HEK293 (cell line): ENCODE measurements around the gene STC2.

Experiments
- CTCF ChIA-PET: fragments of 350-600 bp; formaldehyde crosslinking; extraction: SDS; loops from one replicate; lab custom pipeline; 2021; ENCODE audit warnings: antibody characterized with exemption; lab: Yijun Ruan, JAX
- POLR2A ChIA-PET: fragments of 300-600 bp; formaldehyde crosslinking; extraction: SDS; loops from one replicate; lab custom pipeline; 2020; ENCODE audit warnings: antibody characterized with exemption, inconsistent platforms; lab: Yijun Ruan, JAX
- H3K27ac ChIP-seq: fragments of 200-500 bp; sonication (Bioruptor generic); 2 replicates; pipeline ENCODE4 v1.5.1; 2014; ENCODE audit warnings: low read depth, low read length, control low read depth, inconsistent platforms; ENCODE audit errors: extremely low read depth
- H3K36me3 ChIP-seq, 2 experiments: fragments of 200-500 bp in 1 of 2; sonication (Bioruptor generic) in 1 of 2; 1 replicate in 1 of 2; 2 replicates in 1 of 2; pipeline ENCODE4 v1.5.1; 2014 to 2017; ENCODE audit warnings: inconsistent platforms in 2 of 2, low read length in 2 of 2; ENCODE audit not compliant: control insufficient read depth in 2 of 2, insufficient read depth in 1 of 2
- H3K4me1 ChIP-seq: fragments of 200-500 bp; sonication (Bioruptor generic); 2 replicates; pipeline ENCODE4 v1.5.1; 2014; ENCODE audit warnings: mild to moderate bottlenecking, low read length, inconsistent platforms; ENCODE audit not compliant: control insufficient read depth, insufficient read depth
- H3K4me3 ChIP-seq: 2 replicates; pipeline ENCODE4 v1.5.1; 2011; ENCODE audit warnings: low read depth, mild to moderate bottlenecking, control low read depth, low read length, moderate library complexity
- H3K9me3 ChIP-seq: fragments of 200-500 bp; sonication (Bioruptor generic); 2 replicates; pipeline ENCODE4 v1.5.1; 2014; ENCODE audit warnings: low read depth, low read length, inconsistent platforms; ENCODE audit not compliant: control insufficient read depth, insufficient read depth
- BCL11A ChIP-seq: fragments of 450-650 bp; formaldehyde crosslinking; IDR thresholded peaks from 2 replicates; pipeline ENCODE4 v1.5.1; 2016; ENCODE audit warnings: low read depth, missing biosample characterization, missing genetic modification characterization
- FEZF1 ChIP-seq: fragments of 450-650 bp; formaldehyde crosslinking; IDR thresholded peaks from 2 replicates; pipeline ENCODE4 v1.5.1; 2016; ENCODE audit warnings: missing biosample characterization, missing genetic modification characterization
- ZNF121 ChIP-seq: fragments of 450-650 bp; formaldehyde crosslinking; IDR thresholded peaks from 2 replicates; pipeline ENCODE4 v1.5.1; 2016; ENCODE audit warnings: missing biosample characterization, missing genetic modification characterization
- ZNF169 ChIP-seq: fragments of 450-650 bp; formaldehyde crosslinking; IDR thresholded peaks from 2 replicates; pipeline ENCODE4 v1.5.1; 2016; ENCODE audit warnings: missing biosample characterization, missing genetic modification characterization
- ZNF174 ChIP-seq: fragments of 450-650 bp; formaldehyde crosslinking; IDR thresholded peaks from 2 replicates; pipeline ENCODE4 v1.5.0; 2017; ENCODE audit warnings: missing biosample characterization, mild to moderate bottlenecking, missing genetic modification characterization
- ZNF184 ChIP-seq: fragments of 450-650 bp; IDR thresholded peaks from 2 replicates; pipeline ENCODE4 v1.5.1; 2018; ENCODE audit warnings: missing biosample characterization, mild to moderate bottlenecking, missing genetic modification characterization
- ZNF2 ChIP-seq: fragments of 450-650 bp; formaldehyde crosslinking; IDR thresholded peaks from 2 replicates; pipeline ENCODE4 v1.5.1; 2016; ENCODE audit warnings: missing biosample characterization, missing genetic modification characterization
- ZNF211 ChIP-seq: fragments of 450-650 bp; formaldehyde crosslinking; IDR thresholded peaks from 2 replicates; pipeline ENCODE4 v1.5.1; 2016; ENCODE audit warnings: low read depth, missing biosample characterization, missing genetic modification characterization
- ZNF239 ChIP-seq: fragments of 450-650 bp; formaldehyde crosslinking; IDR thresholded peaks from 2 replicates; pipeline ENCODE4 v1.5.1; 2016; ENCODE audit warnings: missing biosample characterization, missing genetic modification characterization
- ZNF266 ChIP-seq: fragments of 450-650 bp; formaldehyde crosslinking; IDR thresholded peaks from 2 replicates; pipeline ENCODE4 v1.5.1; 2016; ENCODE audit warnings: missing biosample characterization, missing genetic modification characterization, low read depth
- ZNF280D ChIP-seq: fragments of 450-650 bp; formaldehyde crosslinking; IDR thresholded peaks from 2 replicates; pipeline ENCODE4 v1.5.1; 2016; ENCODE audit warnings: missing biosample characterization, missing genetic modification characterization
- ZNF311 ChIP-seq: fragments of 450-650 bp; formaldehyde crosslinking; IDR thresholded peaks from 2 replicates; pipeline ENCODE4 v1.5.1; 2017; ENCODE audit warnings: missing biosample characterization, missing genetic modification characterization, borderline replicate concordance
- ZNF394 ChIP-seq: fragments of 450-650 bp; formaldehyde crosslinking; IDR thresholded peaks from 2 replicates; pipeline ENCODE4 v1.5.1; 2016; ENCODE audit warnings: missing biosample characterization, missing genetic modification characterization, mild to moderate bottlenecking, moderate library complexity, borderline replicate concordance
- ZNF433 ChIP-seq: fragments of 450-650 bp; formaldehyde crosslinking; IDR thresholded peaks from 2 replicates; pipeline ENCODE4 v1.5.1; 2016; ENCODE audit warnings: missing biosample characterization, missing genetic modification characterization, low read depth
- ZNF549 ChIP-seq: fragments of 450-650 bp; IDR thresholded peaks from 2 replicates; pipeline ENCODE4 v1.5.1; 2018; ENCODE audit warnings: missing biosample characterization, missing genetic modification characterization, mild to moderate bottlenecking, inconsistent platforms, moderate library complexity
- ZNF561 ChIP-seq: fragments of 450-650 bp; IDR thresholded peaks from 2 replicates; pipeline ENCODE4 v1.5.1; 2018; ENCODE audit warnings: missing biosample characterization, missing genetic modification characterization, borderline replicate concordance
- ZNF596 ChIP-seq: fragments of 450-650 bp; IDR thresholded peaks from 2 replicates; pipeline ENCODE4 v1.5.0; 2018; ENCODE audit warnings: missing biosample characterization, mild to moderate bottlenecking, missing genetic modification characterization, moderate library complexity
- ZNF777 ChIP-seq: fragments of 450-650 bp; formaldehyde crosslinking; IDR thresholded peaks from 2 replicates; pipeline ENCODE4 v1.5.1; 2017; ENCODE audit warnings: missing biosample characterization, missing genetic modification characterization, borderline replicate concordance
- ZSCAN30 ChIP-seq: fragments of 450-650 bp; IDR thresholded peaks from 2 replicates; pipeline ENCODE4 v1.5.1; 2018; ENCODE audit warnings: missing biosample characterization, mild to moderate bottlenecking, missing genetic modification characterization, moderate library complexity
- ZXDB ChIP-seq: fragments of 450-650 bp; formaldehyde crosslinking; IDR thresholded peaks from 2 replicates; pipeline ENCODE4 v1.5.1; 2016; ENCODE audit warnings: missing biosample characterization, missing genetic modification characterization
- TF ChIP-seq, protein P1 (sequence below): fragments of 450-650 bp; formaldehyde crosslinking; IDR thresholded peaks from 2 replicates; pipeline ENCODE4 v1.5.1; 2016; ENCODE audit warnings: missing biosample characterization, missing genetic modification characterization, borderline replicate concordance
- TF ChIP-seq, protein P2 (sequence below): IDR thresholded peaks from 2 replicates; pipeline ENCODE4 v1.6.1; 2011; ENCODE audit warnings: mild to moderate bottlenecking, low read depth, low read length, borderline replicate concordance
- TF ChIP-seq, protein P3 (sequence below): fragments of 450-650 bp; formaldehyde crosslinking; IDR thresholded peaks from 2 replicates; pipeline ENCODE4 v1.5.1; 2017; ENCODE audit warnings: missing biosample characterization, missing genetic modification characterization

Gene STC2

DNA sequence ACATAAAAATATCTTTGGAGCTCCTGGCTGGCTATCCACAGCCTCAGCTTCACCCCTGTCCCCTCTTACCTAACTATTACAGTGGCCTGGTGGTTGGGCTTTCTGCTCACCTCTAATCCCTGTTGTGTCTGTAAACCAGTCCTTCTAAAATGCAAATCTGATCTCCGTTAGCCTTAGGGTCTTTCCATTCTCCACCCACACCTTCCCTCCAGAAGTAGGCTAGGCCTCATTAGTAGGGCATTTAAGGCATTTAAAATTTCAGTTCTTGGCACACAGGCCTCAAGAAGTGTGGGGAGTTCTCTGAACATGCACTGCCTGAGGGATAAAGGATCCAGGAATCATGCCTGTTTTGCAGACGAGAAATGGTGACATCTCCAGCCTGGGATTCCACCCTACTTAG, 26.4 kb upstream of the STC2 start (continued):
- TF ChIP-seq, protein P1, sequence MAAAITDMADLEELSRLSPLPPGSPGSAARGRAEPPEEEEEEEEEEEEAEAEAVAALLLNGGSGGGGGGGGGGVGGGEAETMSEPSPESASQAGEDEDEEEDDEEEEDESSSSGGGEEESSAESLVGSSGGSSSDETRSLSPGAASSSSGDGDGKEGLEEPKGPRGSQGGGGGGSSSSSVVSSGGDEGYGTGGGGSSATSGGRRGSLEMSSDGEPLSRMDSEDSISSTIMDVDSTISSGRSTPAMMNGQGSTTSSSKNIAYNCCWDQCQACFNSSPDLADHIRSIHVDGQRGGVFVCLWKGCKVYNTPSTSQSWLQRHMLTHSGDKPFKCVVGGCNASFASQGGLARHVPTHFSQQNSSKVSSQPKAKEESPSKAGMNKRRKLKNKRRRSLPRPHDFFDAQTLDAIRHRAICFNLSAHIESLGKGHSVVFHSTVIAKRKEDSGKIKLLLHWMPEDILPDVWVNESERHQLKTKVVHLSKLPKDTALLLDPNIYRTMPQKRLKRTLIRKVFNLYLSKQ (tag by site-specific recombination) = no peak
- TF ChIP-seq, protein P2, sequence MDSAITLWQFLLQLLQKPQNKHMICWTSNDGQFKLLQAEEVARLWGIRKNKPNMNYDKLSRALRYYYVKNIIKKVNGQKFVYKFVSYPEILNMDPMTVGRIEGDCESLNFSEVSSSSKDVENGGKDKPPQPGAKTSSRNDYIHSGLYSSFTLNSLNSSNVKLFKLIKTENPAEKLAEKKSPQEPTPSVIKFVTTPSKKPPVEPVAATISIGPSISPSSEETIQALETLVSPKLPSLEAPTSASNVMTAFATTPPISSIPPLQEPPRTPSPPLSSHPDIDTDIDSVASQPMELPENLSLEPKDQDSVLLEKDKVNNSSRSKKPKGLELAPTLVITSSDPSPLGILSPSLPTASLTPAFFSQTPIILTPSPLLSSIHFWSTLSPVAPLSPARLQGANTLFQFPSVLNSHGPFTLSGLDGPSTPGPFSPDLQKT = no peak
- TF ChIP-seq ZNF211 (tag by site-specific recombination) (no peak), ZNF596 (tag by site-specific recombination) (no peak), BCL11A (tag by site-specific recombination) (no peak), ZNF394 (tag by site-specific recombination) (no peak), ZNF311 (no peak), ZNF561 (no peak)

DNA sequence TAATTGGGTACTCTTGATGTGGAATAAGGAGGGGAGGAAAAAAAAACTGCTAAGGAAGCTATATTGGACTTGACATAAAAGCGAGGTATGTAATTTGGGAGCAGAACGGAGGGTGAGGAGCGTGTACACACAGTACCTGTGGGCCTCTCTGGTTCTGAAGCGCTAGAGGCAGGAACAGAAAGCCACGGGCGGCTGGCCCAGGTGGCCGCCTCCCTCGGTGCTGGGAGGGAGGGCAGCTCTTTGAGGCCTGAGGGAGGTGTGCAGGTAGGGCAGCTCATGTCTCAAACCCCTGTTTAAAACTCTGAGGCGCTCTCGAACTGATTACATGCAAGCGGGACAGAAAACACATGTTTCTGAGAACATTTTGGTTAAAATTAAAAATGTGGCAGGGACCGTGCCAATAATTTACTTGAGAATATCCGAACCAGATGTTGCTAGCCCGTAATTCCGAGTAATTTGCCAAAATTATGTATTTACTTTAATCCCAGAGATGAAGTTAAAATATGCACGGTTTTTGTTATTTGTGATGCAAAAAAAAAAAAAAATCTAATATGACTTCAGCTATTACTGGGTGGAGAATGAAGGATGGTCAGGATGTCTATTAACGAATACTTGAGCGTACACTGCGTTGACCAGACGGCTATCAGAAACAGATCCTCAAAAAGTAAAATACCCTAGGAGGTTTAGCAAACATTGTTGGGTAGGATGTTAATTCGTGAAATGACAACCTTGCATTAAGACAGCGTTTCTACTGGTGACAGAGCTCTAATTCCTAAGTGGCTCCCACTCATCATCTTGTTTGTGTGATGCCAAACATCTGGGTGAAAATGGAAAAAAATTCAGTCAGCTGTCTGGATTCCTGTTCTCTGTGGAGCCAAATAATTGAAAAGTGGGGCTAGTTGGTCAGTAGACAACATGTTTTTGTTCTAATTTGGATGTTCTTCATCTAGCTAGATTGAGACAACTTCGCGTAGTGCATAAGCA, 24.4 kb upstream of the STC2 start:
- CTCF ChIA-PET = interaction anchor here (0.6 kb wide), 1 partner anchor 15 kb away, joined by 4 read pairs; no protein-coding TSS in a partner anchor
- Histone ChIP-seq H3K4me3 (no peak overlapping the region), H3K9me3 (no peaks in the 10 kb centered on the region), H3K36me3 (no peaks in the 10 kb centered on the region), H3K4me1 (no peaks in the 10 kb centered on the region), H3K27ac (no peak overlapping the region)
- TF ChIP-seq ZNF174 (tag by site-specific recombination) = no peak
- TF ChIP-seq ZNF433 (tag by site-specific recombination) = no peak
- POLR2A ChIA-PET = no interaction called here

- ChIA-PET POLR2A (no interaction called here), CTCF (interaction anchor here (0.5 to 0.6 kb wide), 2 partner anchors 17 to 66 kb away, joined by 3 read pairs; no protein-coding TSS in a partner anchor)
- Histone ChIP-seq H3K9me3 (no peaks in the 10 kb centered on the region), H3K4me1 (no peaks in the 10 kb centered on the region), H3K4me3 (no peak overlapping the region), H3K36me3 (no peaks in the 10 kb centered on the region), H3K27ac (no peak overlapping the region)
- TF ChIP-seq ZNF184 (tag by site-specific recombination) (no peak), ZNF777 (tag by site-specific recombination) (no peak), ZXDB (tag by site-specific recombination) (no peak), ZSCAN30 (tag by site-specific recombination) (no peak), ZNF121 (tag by site-specific recombination) (no peak), ZNF2 (tag by site-specific recombination) (no peak), ZNF211 (tag by site-specific recombination) (no peak), ZNF239 (tag by site-specific recombination) (no peak), ZNF169 (tag by site-specific recombination) (no peak), ZNF266 (tag by site-specific recombination) (no peak), ZNF280D (tag by site-specific recombination) (no peak), FEZF1 (tag by site-specific recombination) (no peak), ZNF549 (tag by site-specific recombination) (no peak)
- TF ChIP-seq, protein P3, sequence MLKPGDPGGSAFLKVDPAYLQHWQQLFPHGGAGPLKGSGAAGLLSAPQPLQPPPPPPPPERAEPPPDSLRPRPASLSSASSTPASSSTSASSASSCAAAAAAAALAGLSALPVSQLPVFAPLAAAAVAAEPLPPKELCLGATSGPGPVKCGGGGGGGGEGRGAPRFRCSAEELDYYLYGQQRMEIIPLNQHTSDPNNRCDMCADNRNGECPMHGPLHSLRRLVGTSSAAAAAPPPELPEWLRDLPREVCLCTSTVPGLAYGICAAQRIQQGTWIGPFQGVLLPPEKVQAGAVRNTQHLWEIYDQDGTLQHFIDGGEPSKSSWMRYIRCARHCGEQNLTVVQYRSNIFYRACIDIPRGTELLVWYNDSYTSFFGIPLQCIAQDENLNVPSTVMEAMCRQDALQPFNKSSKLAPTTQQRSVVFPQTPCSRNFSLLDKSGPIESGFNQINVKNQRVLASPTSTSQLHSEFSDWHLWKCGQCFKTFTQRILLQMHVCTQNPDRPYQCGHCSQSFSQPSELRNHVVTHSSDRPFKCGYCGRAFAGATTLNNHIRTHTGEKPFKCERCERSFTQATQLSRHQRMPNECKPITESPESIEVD = no peak
These were observed 14.9 kb upstream of the STC2 start for GRCh38 chr5:173342813-173343755.
